GM21381 (cell line): ENCODE data around the gene HIP1R.
A peak's percentile ranks its signal among the peaks of the same experiment; 100 is the strongest.
"Not testable (repeated sequence)": the region's sequence is repeated elsewhere in the genome, so short reads cannot be mapped to it uniquely, and the experiment has no call there.

Experiments used
- ATAC-seq: cut with Tn5 transposase; IDR thresholded peaks from one replicate; pipeline ENCODE4 v1.9.1; 2021; ENCODE audit warnings: mild to moderate bottlenecking, moderate library complexity; ENCODE audit not compliant: unreplicated experiment

The HIP1R gene

DNA sequence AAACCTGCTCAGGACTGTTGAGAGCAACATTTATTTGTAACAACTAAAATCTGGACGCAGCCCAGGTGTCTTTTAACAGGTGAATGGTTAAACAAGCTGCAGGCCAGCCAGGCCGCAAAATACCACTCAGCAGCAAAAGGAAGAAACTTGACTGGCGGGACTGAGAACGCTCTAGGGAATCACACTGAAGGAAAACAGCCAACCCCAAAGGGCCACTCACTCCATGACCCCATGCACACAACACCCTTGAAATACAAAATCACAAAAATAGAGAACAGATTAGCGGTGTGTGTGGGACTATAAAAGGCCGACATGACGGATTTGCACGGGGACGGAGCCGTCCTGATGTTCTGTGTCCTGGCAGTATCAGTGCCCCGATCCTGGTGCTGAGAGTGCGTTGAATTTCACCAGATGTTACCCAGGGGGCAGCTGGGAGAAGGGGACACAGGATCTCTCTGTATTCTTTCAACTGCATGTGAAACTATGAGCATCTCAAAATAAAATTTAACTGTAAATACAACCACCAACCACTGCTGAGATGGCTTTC, 37.6 kb downstream of the HIP1R start:
- no peak for ATAC-seq

DNA sequence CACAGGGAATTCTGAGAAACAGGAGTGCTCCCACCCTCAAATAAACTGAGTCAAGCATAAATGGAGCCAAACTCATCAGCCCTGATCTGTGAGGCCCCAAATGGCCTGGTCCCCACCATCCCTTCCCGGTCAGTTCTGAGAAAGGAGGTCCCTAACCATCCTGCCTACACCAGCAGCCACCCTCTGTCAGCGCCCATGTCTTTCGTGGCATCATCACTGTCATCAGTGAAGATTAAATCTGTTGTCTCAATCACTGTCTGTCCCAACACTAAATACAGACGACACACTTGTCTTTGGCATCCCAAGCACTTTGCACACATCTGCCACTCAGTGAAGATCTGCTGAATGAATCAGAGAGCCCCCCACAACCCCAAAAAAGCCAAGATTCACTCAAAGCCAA, 38.3 kb downstream of the HIP1R start:
- no peak for ATAC-seq

DNA sequence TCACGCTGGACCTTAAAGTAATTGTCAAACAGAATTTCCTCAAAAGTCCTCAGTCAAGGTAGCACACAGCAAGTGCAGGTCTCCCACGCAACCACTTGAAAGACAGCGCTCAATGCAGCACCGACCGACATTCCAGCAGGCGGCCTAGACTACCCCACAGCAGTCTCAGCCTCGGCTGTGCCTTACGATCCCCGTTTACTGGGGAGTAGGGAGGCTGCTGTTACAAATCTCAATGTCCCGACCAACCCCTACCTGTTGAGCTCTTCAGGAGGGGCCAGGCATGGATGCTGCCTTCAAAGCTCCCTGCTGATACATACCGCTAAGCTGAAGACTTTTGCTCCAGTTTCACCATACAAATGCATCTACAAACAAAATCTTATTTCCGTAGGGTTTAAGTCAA, 38.8 kb downstream of the HIP1R start:
- ATAC-seq: no peak

DNA sequence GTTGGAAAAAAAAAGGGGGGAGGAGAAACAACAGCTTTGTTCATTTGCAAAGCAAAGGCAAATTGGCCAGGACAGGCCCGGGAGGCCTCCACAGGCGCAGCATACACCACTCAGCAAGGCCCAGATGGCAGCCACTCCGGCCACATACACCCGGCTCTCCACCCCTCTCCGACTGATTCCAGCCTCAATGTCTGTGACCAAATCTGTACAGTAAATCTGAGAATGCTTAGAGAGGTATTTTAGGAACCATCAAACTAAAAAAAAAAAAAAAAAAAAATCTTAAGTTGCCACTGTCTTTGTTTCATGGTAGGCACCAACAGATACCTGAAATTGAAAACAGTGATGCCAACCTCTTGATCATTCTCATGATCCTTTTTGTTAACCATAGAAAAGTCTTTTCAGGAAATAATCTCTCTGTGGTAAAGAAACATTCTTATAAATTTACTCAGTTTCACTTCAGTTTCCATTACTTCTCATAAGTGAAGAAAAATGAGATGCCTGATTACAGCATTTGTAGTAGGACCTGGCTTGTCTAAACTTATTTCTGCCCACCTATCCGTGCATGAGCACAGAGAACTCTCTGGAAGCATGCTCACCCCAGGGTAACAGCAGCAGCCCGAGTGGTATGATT, 40.4 kb downstream of the HIP1R start:
- peak; percentile 67 for ATAC-seq

DNA sequence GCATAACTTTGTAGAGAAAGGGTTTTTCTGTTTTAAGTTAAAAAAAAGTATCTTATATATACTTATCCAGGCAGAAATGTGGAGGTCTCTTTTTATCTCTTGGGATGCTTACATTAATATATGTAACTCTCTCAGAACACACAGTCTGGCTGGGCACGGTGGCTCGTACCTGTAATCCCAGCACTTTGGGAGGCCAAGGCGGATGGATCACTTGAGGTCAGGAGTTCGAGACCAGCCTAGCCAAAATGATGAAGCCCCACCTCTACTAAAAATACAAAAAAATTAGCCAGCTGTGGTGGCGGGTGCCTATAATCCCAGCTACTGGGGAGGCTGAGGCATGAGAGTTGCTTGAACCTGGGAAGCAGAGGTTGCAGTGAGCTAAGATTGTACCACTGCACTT, 41.0 kb downstream of the HIP1R start:
- ATAC-seq: not testable (repeated sequence)

DNA sequence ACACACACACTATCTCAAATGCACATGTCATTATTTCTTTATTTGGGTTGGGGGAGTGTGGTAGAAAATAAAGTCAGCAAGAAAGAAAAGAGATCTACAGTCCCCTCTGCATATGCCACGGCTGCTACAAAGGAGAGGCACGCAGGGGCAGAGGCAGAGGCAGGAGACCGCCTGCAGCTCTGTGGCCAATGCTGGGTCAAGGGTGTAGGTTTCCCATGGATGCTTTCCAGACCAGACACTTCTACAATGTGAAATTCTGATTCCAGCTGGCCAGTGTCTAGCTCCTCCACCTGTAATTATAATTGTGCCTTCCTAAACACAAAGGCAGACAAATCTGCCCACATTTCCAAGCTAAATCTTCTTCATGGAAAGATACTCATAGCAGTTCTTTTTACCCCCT, 41.5 kb downstream of the HIP1R start:
- no peak for ATAC-seq

DNA sequence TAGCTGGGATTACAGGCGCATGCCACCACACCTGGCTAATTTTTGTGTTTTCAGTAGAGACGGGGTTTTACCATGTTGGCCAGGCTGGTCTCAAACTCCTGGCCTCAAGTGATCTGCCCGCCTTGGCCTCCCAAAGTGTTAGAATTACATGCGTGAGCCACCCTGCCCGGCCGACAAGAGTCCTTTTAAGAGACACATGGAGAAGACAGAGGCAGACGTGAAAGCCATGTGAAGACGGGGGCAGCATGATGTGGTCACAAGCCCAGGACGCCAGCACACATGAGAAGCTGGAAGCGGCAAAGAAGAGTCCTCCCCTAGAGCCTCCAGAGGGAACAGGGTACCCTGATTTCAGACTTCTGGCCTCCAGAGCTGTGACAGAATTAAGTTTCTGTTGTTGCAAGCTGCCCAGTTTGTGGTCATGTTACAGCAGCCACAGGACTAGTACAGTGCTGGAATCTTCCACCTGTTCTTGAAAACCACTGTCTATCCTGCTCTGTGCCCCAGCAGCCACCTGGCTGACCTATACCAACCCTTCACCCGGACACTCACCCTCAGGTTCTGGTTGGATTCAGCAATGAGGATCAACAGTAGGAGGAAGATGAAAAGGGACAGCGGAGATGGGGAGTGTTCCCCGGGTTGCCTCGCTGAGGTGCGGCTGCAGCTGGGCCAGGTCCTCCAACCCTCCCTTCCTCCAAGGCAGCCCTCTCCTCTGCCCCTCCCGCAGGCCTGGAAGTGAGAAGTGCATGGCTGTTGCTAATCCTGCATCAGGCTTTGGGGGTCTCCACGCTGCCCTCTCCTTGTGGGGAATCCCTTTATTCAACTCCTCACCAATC, 43.7 kb downstream of the HIP1R start:
- no peak for ATAC-seq

DNA sequence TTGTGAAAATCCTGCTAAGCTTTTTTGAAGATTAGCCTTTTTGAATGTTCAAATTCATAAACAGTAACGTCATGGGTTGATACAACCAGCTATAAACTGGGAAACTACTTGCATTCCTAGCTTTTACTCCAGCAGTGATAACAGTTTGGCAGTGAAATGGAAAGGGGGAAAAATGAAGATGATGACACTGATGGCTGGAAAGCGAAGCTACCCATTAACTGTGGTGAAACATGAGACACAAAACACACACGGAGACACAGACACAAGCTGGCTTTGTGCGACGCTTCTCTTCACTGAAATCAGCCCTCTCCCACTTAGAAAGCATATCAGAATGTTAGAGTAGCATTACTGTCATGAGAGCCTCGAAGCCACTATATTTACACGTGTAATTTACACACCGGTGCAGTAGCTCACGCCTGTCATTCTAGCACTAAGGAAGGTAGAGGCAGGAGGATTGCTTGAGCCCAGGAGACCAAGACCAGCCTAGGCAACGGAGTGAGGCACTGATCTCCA, 45.0 kb downstream of the HIP1R start:
- no peak for ATAC-seq

DNA sequence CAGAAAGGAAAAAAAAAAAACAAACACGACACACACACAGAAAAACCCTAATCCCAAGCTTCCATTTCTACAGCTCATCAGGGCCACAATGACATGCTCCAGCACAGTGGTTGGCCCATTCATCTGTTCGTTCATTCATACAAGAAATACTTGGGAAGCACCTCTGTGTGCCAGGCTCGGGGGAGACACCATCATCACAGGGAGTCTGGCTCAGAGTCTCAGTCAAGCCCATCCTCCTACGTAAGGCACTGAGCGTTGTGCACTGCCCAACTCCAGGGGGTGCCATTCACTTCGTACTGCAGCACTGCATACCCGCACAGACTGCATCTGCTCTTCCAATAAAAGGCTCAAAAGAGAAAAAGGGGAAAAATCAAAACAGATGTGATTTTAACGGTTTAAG, 45.4 kb downstream of the HIP1R start:
- no peak for ATAC-seq

DNA sequence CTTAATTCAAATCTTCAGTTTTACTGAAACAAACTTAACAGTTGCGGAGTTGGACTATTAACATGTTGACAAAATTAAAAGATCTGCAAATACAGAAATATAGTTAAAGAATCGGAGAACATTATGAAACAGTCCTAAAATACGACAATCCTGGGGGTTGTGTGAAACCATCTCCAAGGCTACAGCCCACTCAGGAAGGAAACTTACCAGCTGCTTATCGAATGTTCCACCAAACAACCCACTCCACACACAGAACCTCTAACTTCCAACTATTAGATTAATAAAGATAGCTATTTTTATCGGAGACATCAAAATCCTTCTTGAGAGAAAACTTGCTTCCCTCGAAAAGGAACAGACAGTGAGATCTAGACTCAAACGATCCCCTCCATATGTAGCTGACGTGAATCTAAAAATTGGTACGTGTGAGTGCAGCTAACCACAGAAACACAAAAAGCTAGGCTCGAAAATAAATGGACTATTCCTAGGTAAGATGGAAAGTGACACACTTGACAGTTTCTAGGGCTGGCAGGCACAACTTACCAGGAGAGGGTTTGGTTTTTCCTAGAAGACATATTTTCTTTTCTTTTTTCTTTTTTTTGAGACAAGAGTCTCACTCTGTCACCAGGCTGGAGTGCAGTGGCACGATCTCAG, 47.8 kb downstream of the HIP1R start:
- no peak for ATAC-seq

DNA sequence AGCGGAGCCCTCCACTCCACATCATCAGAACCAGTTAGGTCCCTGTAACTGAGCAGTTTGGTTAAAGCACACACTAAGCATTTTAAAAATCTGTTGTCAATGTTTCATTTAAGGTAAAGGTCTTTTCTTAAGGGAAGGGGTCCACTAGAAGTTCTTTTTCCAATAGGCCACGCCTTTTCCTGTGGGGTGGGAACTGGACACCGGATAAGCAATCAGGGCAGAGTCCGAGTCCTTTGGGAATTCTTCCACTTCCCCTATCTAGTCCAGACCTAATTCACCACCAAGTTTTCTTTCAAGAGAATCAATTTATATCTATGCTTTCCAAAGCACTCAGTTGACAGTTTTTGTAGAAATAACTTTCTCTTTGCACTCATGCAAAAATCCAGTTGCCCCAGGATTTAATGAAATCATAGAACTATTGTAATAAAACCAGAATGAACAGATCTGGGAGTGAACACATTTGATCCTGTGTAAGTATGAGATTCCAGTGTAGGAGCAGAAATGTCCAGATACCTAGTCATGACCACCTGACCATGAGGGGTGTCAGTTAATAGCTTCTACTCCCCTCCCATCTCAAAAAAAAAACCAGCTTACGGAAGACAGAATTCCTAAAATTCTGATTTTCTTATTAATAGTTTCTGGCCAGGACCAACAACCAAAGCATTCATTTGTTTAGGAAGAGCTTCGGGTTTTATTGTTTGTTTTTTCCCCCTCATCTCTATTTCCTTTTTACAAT, 49.0 kb downstream of the HIP1R start:
- no peak for ATAC-seq

DNA sequence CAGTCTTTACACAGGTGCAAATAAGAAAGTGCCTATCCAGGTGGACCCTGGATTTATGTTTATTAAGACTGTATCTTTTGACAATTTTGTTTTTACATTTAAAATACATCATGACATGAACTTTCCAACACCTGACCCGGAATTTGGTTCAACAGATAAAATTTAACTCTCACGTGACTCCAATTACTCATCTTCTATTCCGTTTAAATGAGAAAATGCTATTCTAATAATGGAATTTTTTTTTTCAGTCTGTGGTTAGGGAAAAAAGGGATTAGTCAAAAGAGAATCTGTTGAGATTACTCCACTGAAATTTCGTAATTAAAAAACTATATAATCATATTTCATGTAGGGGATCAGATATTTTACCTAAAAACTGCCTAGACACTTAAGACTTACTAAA, 49.6 kb downstream of the HIP1R start:
- no peak for ATAC-seq

DNA sequence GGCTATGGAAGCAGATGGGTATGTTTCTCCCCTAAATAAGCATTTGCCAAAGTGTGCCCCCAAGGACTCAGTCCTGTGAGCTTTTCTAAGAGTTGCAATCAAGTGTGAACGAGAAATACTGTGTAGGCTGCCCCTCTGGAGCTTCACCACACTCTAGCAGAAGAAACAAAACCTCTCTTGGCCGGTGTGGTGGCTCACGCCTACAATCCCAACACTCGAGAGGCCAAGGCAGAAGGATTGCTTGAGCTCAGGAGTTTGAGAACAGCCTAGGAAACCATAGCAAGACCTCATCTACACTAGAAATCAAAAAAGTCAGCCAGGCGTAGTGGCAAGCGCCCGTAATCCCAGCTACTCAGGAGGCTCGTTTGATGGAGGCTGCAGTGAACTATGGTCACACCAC, 50.9 kb downstream of the HIP1R start:
- ATAC-seq: no peak

DNA sequence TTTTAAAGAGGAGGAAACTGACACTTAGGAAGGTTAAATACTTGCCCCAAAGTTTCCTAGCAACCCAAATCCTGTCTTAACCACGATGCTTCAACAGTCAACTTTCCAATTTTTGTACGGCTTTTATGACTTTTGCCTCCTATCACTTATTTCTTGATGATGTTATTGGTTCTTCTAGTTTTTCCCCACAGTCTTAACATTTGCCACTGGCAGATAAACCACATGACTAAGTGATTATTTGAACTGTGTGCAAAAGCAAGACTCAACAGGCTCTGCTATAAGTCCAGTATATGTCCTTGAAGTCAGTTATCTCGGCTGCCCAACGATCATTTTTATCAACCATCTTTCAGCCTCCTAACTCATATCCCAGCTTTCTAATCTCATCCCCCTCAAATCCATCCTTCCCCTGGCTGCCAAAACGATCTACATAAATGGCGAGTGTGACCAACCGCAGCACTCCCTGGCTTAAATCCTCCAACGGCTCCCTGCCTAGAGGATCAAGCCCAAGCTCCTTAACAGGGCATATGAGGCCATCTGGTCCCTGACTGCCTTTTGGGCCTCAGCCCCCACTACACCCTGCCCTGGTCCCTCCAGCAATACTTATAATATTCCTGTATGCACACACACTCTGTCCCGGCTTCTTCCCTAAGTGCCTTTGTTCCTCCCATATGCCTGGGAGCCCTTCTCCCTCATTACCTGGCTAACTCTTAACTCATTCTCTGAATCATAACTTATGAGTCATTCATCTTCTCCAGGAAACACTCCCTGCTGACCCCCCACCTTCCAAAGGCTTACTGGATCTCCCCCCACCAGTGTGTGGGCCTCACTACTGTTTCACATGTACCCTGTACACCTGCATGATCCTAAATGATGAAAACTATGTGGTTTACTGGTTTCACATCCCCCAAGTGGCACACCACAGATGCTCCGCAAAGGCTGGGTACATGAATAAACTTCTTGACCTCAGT, 51.9 kb downstream of the HIP1R start:
- ATAC-seq: peak; percentile 84

DNA sequence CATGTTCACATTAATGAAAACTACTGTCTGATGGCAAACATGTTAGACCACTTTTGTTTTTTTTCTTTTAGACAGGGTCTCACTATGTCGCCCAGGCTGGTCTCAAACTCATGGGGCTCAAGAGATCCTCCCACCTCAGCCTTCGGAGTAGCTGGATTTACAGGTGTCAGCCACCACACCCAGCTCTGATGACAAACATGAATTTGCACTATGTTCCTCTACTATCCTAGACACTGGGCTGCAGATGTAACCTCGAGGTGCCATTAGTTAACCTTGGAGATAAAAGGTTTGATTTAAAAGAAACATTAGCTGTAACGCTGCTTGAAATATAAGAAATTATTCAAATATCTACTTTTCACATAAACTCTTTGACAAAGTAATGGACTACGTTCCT, 52.6 kb downstream of the HIP1R start:
- peak; percentile 22 for ATAC-seq

DNA sequence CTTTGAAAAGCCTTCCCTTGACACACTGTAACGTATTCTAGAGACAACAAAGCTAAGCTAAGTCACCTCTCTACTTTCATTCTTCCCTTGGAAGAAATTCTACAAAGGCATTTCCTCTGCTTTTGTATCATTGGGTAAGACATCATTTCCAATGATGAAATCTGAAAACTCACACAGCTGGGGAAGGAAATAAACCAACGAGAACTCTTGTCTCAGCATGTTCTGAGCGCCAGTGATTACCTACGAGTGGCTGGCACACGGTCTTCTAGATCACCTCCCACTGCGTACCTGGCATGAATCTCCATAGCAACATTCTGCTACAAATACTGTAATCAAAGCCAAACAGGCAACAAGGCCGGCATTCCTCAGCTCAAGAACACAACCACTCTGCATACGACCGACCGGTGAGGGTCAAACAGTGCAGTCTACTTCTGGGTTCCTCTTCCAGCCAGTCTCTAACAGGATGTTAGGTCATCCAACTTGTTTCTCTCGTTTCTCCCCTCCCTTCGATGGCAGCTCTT, 53.0 kb downstream of the HIP1R start:
- ATAC-seq: no peak

DNA sequence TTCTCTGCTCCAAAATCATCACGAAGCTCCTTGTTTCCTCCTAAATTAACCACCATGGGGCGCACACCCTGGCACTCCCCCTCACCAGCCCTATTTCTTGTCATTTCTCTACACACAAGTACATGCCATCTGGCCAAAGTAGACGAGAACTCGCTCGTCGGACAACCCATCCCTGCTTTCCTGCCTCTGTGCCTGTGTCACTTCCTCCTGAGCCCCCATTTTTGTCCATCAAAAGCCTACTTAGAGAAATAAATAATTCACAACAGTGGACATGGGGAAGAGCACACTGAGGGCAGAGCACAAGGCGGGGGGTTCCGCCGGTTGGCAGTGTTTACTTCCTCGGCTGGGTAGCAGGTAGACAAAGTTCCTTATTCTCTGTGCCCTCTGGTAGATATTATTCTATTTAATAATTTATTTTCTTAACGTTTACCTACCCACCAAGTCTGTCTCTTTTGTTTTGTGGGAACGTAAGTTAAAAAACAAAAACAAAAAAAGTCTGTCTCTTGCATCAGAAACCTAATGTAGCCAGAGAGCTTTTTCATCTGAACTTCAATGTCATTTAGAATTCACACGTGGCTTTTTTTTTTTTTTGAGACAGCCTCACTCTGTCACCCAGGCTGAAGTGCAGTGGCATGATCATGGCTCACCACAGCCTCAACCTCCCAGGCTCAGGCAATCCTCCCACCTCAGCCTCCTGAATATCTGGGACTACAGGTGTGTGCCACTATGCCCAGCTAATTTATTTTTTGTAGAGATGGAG, 54.7 kb downstream of the HIP1R start:
- ATAC-seq: no peak

DNA sequence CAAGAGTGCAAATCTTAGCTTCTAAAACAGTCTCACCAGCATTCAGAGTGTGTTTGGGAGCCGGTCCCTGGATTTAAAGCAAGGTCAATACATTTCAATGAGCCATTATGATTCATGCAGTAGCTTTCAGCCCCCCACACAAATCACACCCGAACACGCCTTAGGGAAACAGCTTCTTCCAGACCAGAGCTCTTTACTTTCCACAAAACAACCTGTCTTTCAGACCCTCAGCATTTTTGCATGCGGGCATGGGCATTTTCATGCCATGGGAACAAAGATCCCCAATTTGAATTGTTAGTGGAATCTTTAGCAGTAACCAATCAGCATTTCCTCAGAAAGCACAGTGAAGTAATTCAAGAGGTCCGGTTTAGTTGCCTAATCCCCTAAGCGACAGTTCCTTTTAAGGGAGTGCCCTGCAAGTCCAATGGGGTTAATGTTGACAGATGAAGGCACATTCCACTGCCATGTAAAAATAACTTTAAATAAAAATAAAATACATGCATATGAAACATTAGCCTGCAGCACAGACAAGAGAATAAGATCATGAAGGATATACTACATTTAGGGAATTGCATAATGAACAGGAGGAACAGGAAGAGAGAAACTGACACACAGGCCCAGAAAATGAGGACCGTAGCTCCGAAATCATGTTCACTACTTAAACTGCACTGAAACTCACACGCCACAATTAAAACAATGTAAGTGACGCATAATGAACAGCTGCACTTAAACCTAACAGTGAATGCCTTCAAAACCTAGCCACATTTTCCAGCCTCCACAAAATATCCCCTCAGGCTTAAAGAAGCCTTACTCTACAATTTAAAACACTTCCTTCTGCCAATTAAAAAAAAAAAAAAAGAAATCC, 56.6 kb downstream of the HIP1R start:
- no peak for ATAC-seq
